H9 (cell line): ENCODE data around the gene MYOCD. TPM values are rescaled to one million over a fixed set of nuclear protein-coding genes. Genes with fewer than 3 reads are reported as not detected.

ENCODE experiments used
- DNase-seq: peaks from one replicate; pipeline ENCODE4 v3.0.0-alpha.2; 2017
- H2AFZ ChIP-seq: one replicate; pipeline ENCODE4 v1.6.1; 2013; ENCODE audit warnings: mild to moderate bottlenecking, low read length, control low read depth, moderate library complexity
- H2AK5ac ChIP-seq: 2 replicates; pipeline ENCODE4 v1.6.1; 2013; ENCODE audit warnings: low read length, control low read depth, mixed read lengths; ENCODE audit not compliant: insufficient read length
- H2BK120ac ChIP-seq: one replicate; pipeline ENCODE4 v1.6.1; 2013; ENCODE audit warnings: low read depth, mild to moderate bottlenecking, low read length, control low read depth, inconsistent platforms; ENCODE audit not compliant: poor library complexity, severe bottlenecking
- H2BK12ac ChIP-seq: 2 replicates; pipeline ENCODE4 v1.6.1; 2013; ENCODE audit warnings: low read length, control low read depth, mixed read lengths, low read depth; ENCODE audit not compliant: insufficient read length
- H2BK15ac ChIP-seq: 2 replicates; pipeline ENCODE4 v1.6.1; 2013; ENCODE audit warnings: low read depth, low read length, control low read depth
- H2BK20ac ChIP-seq: one replicate; pipeline ENCODE4 v1.6.1; 2013; ENCODE audit warnings: low read depth, mild to moderate bottlenecking, low read length, control low read depth, inconsistent platforms; ENCODE audit not compliant: poor library complexity, severe bottlenecking
- H2BK5ac ChIP-seq: 2 replicates; pipeline ENCODE4 v1.6.1; 2013; ENCODE audit warnings: low read length, control low read depth, mixed read lengths; ENCODE audit not compliant: insufficient read length
- H3K14ac ChIP-seq: 2 replicates; pipeline ENCODE4 v1.6.1; 2013; ENCODE audit warnings: low read length, control low read depth; ENCODE audit not compliant: insufficient read depth
- H3K18ac ChIP-seq: 2 replicates; pipeline ENCODE4 v1.6.1; 2013; ENCODE audit warnings: low read depth, mild to moderate bottlenecking, mixed read lengths, low read length, control low read depth; ENCODE audit not compliant: insufficient read length
- H3K23ac ChIP-seq: 2 replicates; pipeline ENCODE4 v1.6.1; 2013; ENCODE audit warnings: low read length, control low read depth, mixed read lengths, low read depth; ENCODE audit not compliant: insufficient read length
- H3K23me2 ChIP-seq: 2 replicates; pipeline ENCODE4 v1.6.1; 2013; ENCODE audit warnings: low read depth, mild to moderate bottlenecking, mixed read lengths, low read length, control low read depth; ENCODE audit not compliant: insufficient read length, poor library complexity, severe bottlenecking
- H3K27ac ChIP-seq: 2 replicates; pipeline ENCODE4 v1.5.1; 2013; ENCODE audit warnings: low read length, control low read depth, mixed read lengths, low read depth; ENCODE audit not compliant: insufficient read length
- H3K27me3 ChIP-seq: 2 replicates; pipeline ENCODE4 v1.6.1; 2013; ENCODE audit warnings: low read length, control low read depth, inconsistent platforms; ENCODE audit not compliant: insufficient read depth
- H3K4ac ChIP-seq: 2 replicates; pipeline ENCODE4 v1.6.1; 2013; ENCODE audit warnings: low read depth, mild to moderate bottlenecking, control low read depth, inconsistent platforms, low read length, moderate library complexity
- H3K4me1 ChIP-seq: 2 replicates; pipeline ENCODE4 v1.6.1; 2013; ENCODE audit warnings: low read length, control low read depth, inconsistent platforms; ENCODE audit not compliant: insufficient read depth
- H3K4me2 ChIP-seq: 2 replicates; pipeline ENCODE4 v1.6.1; 2013; ENCODE audit warnings: low read length, control low read depth, mixed read lengths; ENCODE audit not compliant: insufficient read length, insufficient read depth
- H3K56ac ChIP-seq: 2 replicates; pipeline ENCODE4 v1.6.1; 2013; ENCODE audit warnings: low read depth, mild to moderate bottlenecking, mixed read lengths, low read length, control low read depth; ENCODE audit not compliant: insufficient read length
- H3K79me1 ChIP-seq: 2 replicates; pipeline ENCODE4 v1.6.1; 2013; ENCODE audit warnings: low read depth, mild to moderate bottlenecking, moderate library complexity, low read length, control low read depth, inconsistent platforms; ENCODE audit not compliant: insufficient read depth, poor library complexity, severe bottlenecking
- H3K79me2 ChIP-seq: 2 replicates; pipeline ENCODE4 v1.6.1; 2013; ENCODE audit warnings: low read length, control low read depth, inconsistent platforms; ENCODE audit not compliant: insufficient read depth
- H3K9ac ChIP-seq: 2 replicates; pipeline ENCODE4 v1.6.1; 2013; ENCODE audit warnings: low read length, control low read depth, mixed read lengths; ENCODE audit not compliant: insufficient read length; ENCODE audit errors: extremely low read depth
- H3K9me3 ChIP-seq: one replicate; pipeline ENCODE4 v1.6.1; 2013; ENCODE audit warnings: low read depth, low read length, inconsistent platforms; ENCODE audit not compliant: control insufficient read depth
- H3T11ph ChIP-seq: one replicate; pipeline ENCODE4 v1.6.1; 2013; ENCODE audit warnings: mild to moderate bottlenecking, low read length, control low read depth, inconsistent platforms
- H4K20me1 ChIP-seq: one replicate; pipeline ENCODE4 v1.6.1; 2013; ENCODE audit not compliant: control insufficient read depth, insufficient read length, insufficient read depth
- H4K5ac ChIP-seq: 2 replicates; pipeline ENCODE4 v1.6.1; 2013; ENCODE audit warnings: low read depth, mild to moderate bottlenecking, mixed read lengths, low read length, control low read depth; ENCODE audit not compliant: insufficient read length
- H4K8ac ChIP-seq: replicated peaks from 2 replicates; pipeline ENCODE4 v1.6.1; 2013; ENCODE audit warnings: low read length, control low read depth, mixed read lengths, low read depth; ENCODE audit not compliant: insufficient read length
- H4K91ac ChIP-seq: 2 replicates; pipeline ENCODE4 v1.6.1; 2013; ENCODE audit warnings: low read depth, mild to moderate bottlenecking, moderate library complexity, mixed read lengths, low read length, control low read depth; ENCODE audit not compliant: insufficient read length
- H3K27ac Mint-ChIP-seq, 3 experiments: 2 replicates in 2 of 3; 3 replicates in 1 of 3; pipeline ENCODE4 v1.8.0; 2020 to 2021; ENCODE audit warnings: mixed read lengths in 3 of 3, mild to moderate bottlenecking in 1 of 3, moderate library complexity in 1 of 3
- H3K27me3 Mint-ChIP-seq: 2 replicates; pipeline ENCODE4 v1.8.0; 2021; ENCODE audit warnings: low read depth, mild to moderate bottlenecking, moderate library complexity, mixed read lengths
- H3K36me3 Mint-ChIP-seq, 3 experiments: 2 replicates in 2 of 3; 3 replicates in 1 of 3; pipeline ENCODE4 v1.8.0; 2020 to 2021; ENCODE audit warnings: low read depth in 3 of 3, mixed read lengths in 3 of 3; ENCODE audit not compliant: insufficient read depth in 1 of 3
- H3K4me1 Mint-ChIP-seq, 2 experiments: 2 replicates each; pipeline ENCODE4 v1.8.0; 2020; ENCODE audit warnings: mixed read lengths in 2 of 2
- H3K4me3 Mint-ChIP-seq, 2 experiments: 2 replicates in 1 of 2; 3 replicates in 1 of 2; pipeline ENCODE4 v1.8.0; 2020 to 2021; ENCODE audit warnings: mild to moderate bottlenecking in 2 of 2, mixed read lengths in 2 of 2, moderate library complexity in 1 of 2
- H3K9me3 Mint-ChIP-seq, 2 experiments: 2 replicates in 1 of 2; 3 replicates in 1 of 2; pipeline ENCODE4 v1.8.0; 2020; ENCODE audit warnings: mild to moderate bottlenecking in 2 of 2, mixed read lengths in 2 of 2, moderate library complexity in 1 of 2
- CTCF ChIP-seq: fragments of 200-600 bp; sonication (generic); conservative IDR thresholded peaks from 3 replicates; pipeline ENCODE4 v1.8.0; 2021; ENCODE audit warnings: antibody characterized with exemption, mild to moderate bottlenecking
- WGBS: extraction: QIAGEN DNeasy Blood & Tissue Kit; methylation state at CpG from one replicate; pipeline ENCODE4 v1.1.7; 2013; ENCODE audit warnings: missing lambda C conversion rate, low lambda C conversion rate, mixed read lengths; ENCODE audit not compliant: insufficient read length; ENCODE audit errors: extremely low coverage; 5-methylcytosine and 5-hydroxymethylcytosine counted together
- total RNA-seq: library from RNA; stranded (reverse); gene quantifications from 2 replicates; pipeline ENCODE4 v1.2.1, GENCODE V29; 2021

Gene MYOCD
- total RNA-seq, 1 experiment from 2014 or later = 0.17 TPM

DNA sequence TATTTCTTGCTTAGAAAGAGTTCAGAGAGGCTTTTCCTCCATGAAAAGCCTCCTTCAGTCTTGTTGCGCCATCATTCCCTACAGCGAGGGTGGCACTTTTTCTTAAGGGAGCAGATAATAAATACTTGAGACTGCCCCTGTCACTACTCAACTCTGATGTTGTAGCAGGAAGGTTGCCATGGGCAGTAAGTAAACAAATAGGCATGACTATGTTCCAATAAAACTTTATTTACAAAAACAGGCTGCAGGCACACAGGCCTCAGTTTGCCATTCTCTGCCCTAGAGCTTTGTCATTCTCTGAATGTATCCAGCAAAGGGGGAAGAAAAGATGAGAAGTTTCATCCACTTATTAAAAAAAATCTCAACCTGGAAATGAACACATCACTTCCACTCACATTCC, 60.4 kb downstream of the MYOCD start:
- no peak overlapping the region for H4K91ac ChIP-seq
- H4K5ac ChIP-seq = no peak overlapping the region
- no peak overlapping the region for H4K8ac ChIP-seq
- H2BK12ac ChIP-seq = no peak overlapping the region
- no peak overlapping the region for H3K27ac Mint-ChIP-seq
- H3K4ac ChIP-seq = no peak overlapping the region
- H4K20me1 ChIP-seq = no peaks in the 10 kb centered on the region
- H3K56ac ChIP-seq = no peak overlapping the region
- no peak overlapping the region for H3K4me2 ChIP-seq
- H2BK5ac ChIP-seq = no peak overlapping the region
- no peak for DNase-seq
- no peaks in the 10 kb centered on the region; a peak in 1 of 7 replicates for H3K36me3 Mint-ChIP-seq
- H3K27me3 Mint-ChIP-seq = no peaks in the 10 kb centered on the region
- H3K23ac ChIP-seq = no peak overlapping the region
- no peak overlapping the region for H3K9ac ChIP-seq
- no peak overlapping the region for H2AFZ ChIP-seq
- WGBS = no CpG with 5 or more reads among the region's 2 CpGs
- H3K23me2 ChIP-seq = no peaks in the 10 kb centered on the region
- H3K9me3 ChIP-seq = no peaks in the 10 kb centered on the region
- no peak overlapping the region for H2BK20ac ChIP-seq
- no peak overlapping the region for H3K14ac ChIP-seq
- no peak overlapping the region for H2AK5ac ChIP-seq
- H3K9me3 Mint-ChIP-seq = no peaks in the 10 kb centered on the region
- no peaks in the 10 kb centered on the region for H3K79me2 ChIP-seq
- no peak overlapping the region for H3K18ac ChIP-seq
- H3K27ac ChIP-seq = no peak overlapping the region
- no peak overlapping the region for H2BK120ac ChIP-seq
- no peaks in the 10 kb centered on the region for H3K79me1 ChIP-seq
- TF ChIP-seq CTCF = no peak
- no peaks in the 10 kb centered on the region for H3K27me3 ChIP-seq
- H3K4me1 ChIP-seq = peaks cover 4% of the 10 kb centered on the region; the same call in 1 of the 2 replicates
- no peak overlapping the region for H3K4me3 Mint-ChIP-seq
- no peak overlapping the region for H3T11ph ChIP-seq
- peaks cover 16% of the 10 kb centered on the region in 2 experiments for H3K4me1 Mint-ChIP-seq
- H2BK15ac ChIP-seq = no peak overlapping the region
